Spleen (tissue), 11 donors: ENCODE results near the gene VPS35L. TPM values are rescaled to one million over a fixed set of nuclear protein-coding genes. Genes with fewer than 3 reads are reported as not detected.

ENCODE experiments used
- DNase-seq: peaks from one replicate; pipeline ENCODE4 v3.0.0-alpha.2; 2020
- H3K27ac ChIP-seq, 8 donors: fragments of 200-600 bp; sonication (generic) in 7 of 8; 1 replicate in 4 of 8; 2 replicates in 4 of 8; pipeline versions ENCODE4 v1.5.0 to v1.8.0; 2016 to 2021; ENCODE audit warnings: inconsistent platforms in 4 of 8, mild to moderate bottlenecking in 4 of 8, moderate library complexity in 1 of 8
- H3K27me3 ChIP-seq, 7 donors: fragments of 200-600 bp; sonication (generic) in 6 of 7; replicated peaks in 1 of 7; 1 replicate in 4 of 7; 2 replicates in 3 of 7; pipeline versions ENCODE4 v1.5.0 to v1.8.0; 2016 to 2021; ENCODE audit warnings: inconsistent platforms in 3 of 7, mild to moderate bottlenecking in 1 of 7
- H3K36me3 ChIP-seq, 6 donors: fragments of 200-600 bp; sonication (generic) in 5 of 6; 1 replicate in 4 of 6; 2 replicates in 2 of 6; pipeline versions ENCODE4 v1.5.0 to v1.8.0; 2016 to 2021; ENCODE audit warnings: inconsistent platforms in 2 of 6
- H3K4me1 ChIP-seq, 6 donors: fragments of 200-600 bp; sonication (generic) in 5 of 6; 1 replicate in 3 of 6; 2 replicates in 3 of 6; pipeline versions ENCODE4 v1.5.0 to v1.8.0; 2016 to 2021; ENCODE audit warnings: inconsistent platforms in 3 of 6
- H3K4me3 ChIP-seq, 8 donors: fragments of 200-600 bp; sonication (generic) in 7 of 8; 1 replicate in 4 of 8; 2 replicates in 4 of 8; pipeline versions ENCODE4 v1.5.0 to v1.8.0; 2016 to 2021; ENCODE audit warnings: inconsistent platforms in 4 of 8, mild to moderate bottlenecking in 4 of 8, moderate library complexity in 2 of 8
- H3K9me3 ChIP-seq, 8 donors: fragments of 200-600 bp; sonication (generic) in 7 of 8; 1 replicate in 4 of 8; 2 replicates in 4 of 8; pipeline versions ENCODE4 v1.5.0 to v1.8.0; 2016 to 2021; ENCODE audit warnings: inconsistent platforms in 4 of 8
- POLR2A ChIP-seq, 3 donors: fragments of 450-650 bp; IDR thresholded peaks; one replicate each; pipeline ENCODE4 v1.5.1; 2017; ENCODE audit warnings: antibody characterized with exemption in 3 of 3, mild to moderate bottlenecking in 1 of 3
- POLR2AphosphoS5 ChIP-seq, 3 donors: sonication (generic); formaldehyde crosslinking; IDR thresholded peaks; one replicate each; pipeline ENCODE4 v1.5.1; 2017; ENCODE audit warnings: antibody characterized with exemption in 3 of 3
- WGBS, 5 donors: extraction: QIAGEN DNeasy Blood & Tissue Kit in 3 of 5; methylation state at CpG; one replicate each; pipeline versions ENCODE4 v1.1.5 to v1.1.7; 2013 to 2018; 5-methylcytosine and 5-hydroxymethylcytosine counted together
- intact Hi-C: fragments of 100-400 bp; cut with DNase I; formaldehyde crosslinking; loops from one replicate; pipeline ENCODE4 v1.15.0; 2023; ENCODE audit warnings: low total_unique reads
- polyA plus RNA-seq, 3 donors: library from polyadenylated mRNA; stranded (reverse); fragments of 200-250 nt; gene quantifications; one replicate each; pipeline ENCODE4 v1.2.1, GENCODE V29; 2013
- total RNA-seq, 7 donors: library from RNA; depleted of rRNA in 3 of 7; stranded (reverse); fragments of >200 nt in 3 of 7; fragmentation: NEBNext Ultra II Directional in 4 of 7; extraction: Animal tissue kit (Norgen Biotek cat#: 25700) in 4 of 7; gene quantifications; one replicate each; pipeline versions ENCODE4 v1.1.0 to v1.2.1, GENCODE V29; 2016 to 2021
- TF ChIP-seq, protein P1 (sequence below), 11 experiments: fragments of 200-600 bp in 7 of 11; fragments of 450-650 bp in 4 of 11; sonication (generic) in 4 of 11; IDR thresholded peaks in 8 of 11; conservative IDR thresholded peaks in 3 of 11; 1 replicate in 7 of 11; 2 replicates in 4 of 11; pipeline versions ENCODE4 v1.4.0 to v1.8.0; 2016 to 2021; ENCODE audit warnings: antibody characterized with exemption in 11 of 11, inconsistent platforms in 4 of 11, mild to moderate bottlenecking in 1 of 11
- donor health status: healthy with polysubstance abuse.
- donor health status: DM: no; HTN: no; CAD: no; lungs with moderate emphysema.
- donor health status: DM: no; HTN: no; CAD: no.
- donor health status: Bipolar disorder and iron deficiency.
- donor health status: healthy.
- donor health status: DM: no; HTN: no; CAD: no.
- donor health status: DM: yes; HTN: yes; CAD: no.

VPS35L gene
- total and polyA plus RNA-seq, 10 donors, result 22.9 to 76.1 (median 58.0) TPM

DNA sequence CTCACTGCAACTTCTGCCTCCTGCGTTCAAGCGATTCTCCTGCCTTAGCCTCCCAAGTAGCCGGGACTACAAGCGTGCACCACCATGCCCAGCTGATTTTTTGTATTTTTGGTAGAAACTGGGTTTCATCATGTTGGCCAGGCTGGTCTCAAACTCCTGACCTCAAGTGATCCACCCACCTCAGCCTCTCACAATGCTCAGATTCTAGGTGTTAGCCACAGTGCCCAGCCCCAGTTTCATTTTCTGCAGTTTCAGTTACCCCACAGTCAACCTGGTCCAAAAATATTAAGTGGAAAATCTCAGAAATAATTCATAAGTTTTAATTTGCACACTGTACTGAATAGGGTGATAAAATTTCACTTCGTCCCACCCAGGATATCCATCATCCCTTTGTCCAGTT, 133.8 kb downstream of the VPS35L start:
- DNase-seq, result no peak
- H3K4me1 ChIP-seq, result peaks cover 0 to 39% (median 3%) of the 10 kb centered on the region in 6 donors
- peaks cover 0 to 12% (median 11%) of the 10 kb centered on the region in 8 donors for H3K9me3 ChIP-seq
- H3K27me3 ChIP-seq, result no peaks in the 10 kb centered on the region
- peak overlapping the region in 1 of 8 donors; percentile 84 for H3K27ac ChIP-seq
- 94 to 98% (median 95%) methylated on average over 5 of the region's 5 CpGs for WGBS, 5 donors
- H3K4me3 ChIP-seq, result no peak overlapping the region
- peaks cover 0 to 91% (median 45%) of the 10 kb centered on the region in 6 donors for H3K36me3 ChIP-seq
- intact Hi-C loops, result no loop called here
- TF ChIP-seq POLR2AphosphoS5 (IDR thresholded peaks at IDR 0.05) (no peak), POLR2A (IDR thresholded peaks at IDR 0.05) (no peak)
- TF ChIP-seq, protein P1, sequence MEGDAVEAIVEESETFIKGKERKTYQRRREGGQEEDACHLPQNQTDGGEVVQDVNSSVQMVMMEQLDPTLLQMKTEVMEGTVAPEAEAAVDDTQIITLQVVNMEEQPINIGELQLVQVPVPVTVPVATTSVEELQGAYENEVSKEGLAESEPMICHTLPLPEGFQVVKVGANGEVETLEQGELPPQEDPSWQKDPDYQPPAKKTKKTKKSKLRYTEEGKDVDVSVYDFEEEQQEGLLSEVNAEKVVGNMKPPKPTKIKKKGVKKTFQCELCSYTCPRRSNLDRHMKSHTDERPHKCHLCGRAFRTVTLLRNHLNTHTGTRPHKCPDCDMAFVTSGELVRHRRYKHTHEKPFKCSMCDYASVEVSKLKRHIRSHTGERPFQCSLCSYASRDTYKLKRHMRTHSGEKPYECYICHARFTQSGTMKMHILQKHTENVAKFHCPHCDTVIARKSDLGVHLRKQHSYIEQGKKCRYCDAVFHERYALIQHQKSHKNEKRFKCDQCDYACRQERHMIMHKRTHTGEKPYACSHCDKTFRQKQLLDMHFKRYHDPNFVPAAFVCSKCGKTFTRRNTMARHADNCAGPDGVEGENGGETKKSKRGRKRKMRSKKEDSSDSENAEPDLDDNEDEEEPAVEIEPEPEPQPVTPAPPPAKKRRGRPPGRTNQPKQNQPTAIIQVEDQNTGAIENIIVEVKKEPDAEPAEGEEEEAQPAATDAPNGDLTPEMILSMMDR (IDR thresholded peaks at IDR 0.05 in 8 of 11, conservative IDR thresholded peaks at IDR 0.05 in 3 of 11), result no peak

DNA sequence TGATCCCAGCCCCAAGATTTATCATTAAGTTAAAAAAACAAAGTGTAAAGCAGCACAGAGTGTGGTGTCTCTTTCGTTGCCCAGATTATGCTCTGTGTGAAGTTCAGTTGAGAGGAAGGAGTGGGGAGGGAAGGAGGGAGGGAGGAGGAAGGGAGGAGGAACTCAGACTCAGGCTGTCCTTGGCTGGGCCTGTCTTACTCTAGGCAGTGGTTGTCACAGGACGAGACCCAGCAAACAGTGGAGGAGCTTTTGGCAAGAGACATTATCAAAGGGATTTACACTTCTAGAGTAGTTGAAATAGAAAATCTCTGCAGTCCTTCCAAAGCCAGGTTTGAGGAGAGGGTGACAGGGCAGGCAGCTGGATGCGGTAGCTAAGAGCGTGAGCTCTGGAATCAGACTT, 134.7 kb downstream of the VPS35L start:
- H3K4me1 ChIP-seq, result peaks cover 0 to 39% (median 4%) of the 10 kb centered on the region in 6 donors
- intact Hi-C loops, result no loop called here
- peaks cover 0 to 4% (median 3%) of the 10 kb centered on the region in 8 donors for H3K9me3 ChIP-seq
- H3K36me3 ChIP-seq, result peaks cover 0 to 91% (median 37%) of the 10 kb centered on the region in 6 donors
- H3K27ac ChIP-seq, result peak overlapping the region; percentile 57 to 84 (median 76)
- H3K4me3 ChIP-seq, result no peak overlapping the region
- 48 to 70% (median 63%) methylated on average over 4 of the region's 4 CpGs for WGBS, 5 donors
- TF ChIP-seq, protein P1 (IDR thresholded peaks at IDR 0.05 in 8 of 11, conservative IDR thresholded peaks at IDR 0.05 in 3 of 11), result no peak
- TF ChIP-seq POLR2A (IDR thresholded peaks at IDR 0.05), result no peak
- no peak for TF ChIP-seq POLR2AphosphoS5 (IDR thresholded peaks at IDR 0.05)
- H3K27me3 ChIP-seq, result no peaks in the 10 kb centered on the region
- DNase-seq, result no peak

DNA sequence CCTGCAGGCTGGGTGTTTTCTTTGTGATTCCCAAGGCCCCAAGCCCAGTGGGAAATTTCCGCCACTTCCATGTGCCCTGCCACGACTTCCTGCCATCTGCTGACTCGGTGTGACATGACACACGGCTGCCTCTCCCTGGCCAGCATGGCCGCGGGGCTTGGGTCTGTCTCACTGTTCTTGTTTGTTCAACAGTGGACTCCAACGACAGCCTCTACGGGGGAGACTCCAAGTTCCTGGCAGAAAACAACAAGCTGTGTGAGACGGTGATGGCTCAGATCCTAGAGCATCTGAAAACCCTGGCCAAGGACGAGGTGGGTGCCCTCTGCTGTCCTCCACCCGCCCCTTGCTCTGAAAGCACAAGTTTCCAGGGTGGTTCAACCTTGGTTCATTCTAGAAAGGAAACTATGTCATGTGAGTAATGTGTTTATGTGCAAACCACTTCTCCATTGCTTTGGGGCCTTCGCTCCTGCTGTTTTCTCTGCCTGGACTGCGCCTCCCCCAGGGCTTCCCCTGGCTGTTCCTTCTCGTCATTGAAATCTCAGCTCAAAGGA, 135.7 kb downstream of the VPS35L start:
- DNase-seq, result peak; percentile 84
- WGBS, 5 donors, result 61 to 77% (median 66%) methylated on average over 9 to 14 of the region's 14 CpGs
- peaks cover 0 to 83% (median 31%) of the 10 kb centered on the region in 6 donors for H3K36me3 ChIP-seq

DNA sequence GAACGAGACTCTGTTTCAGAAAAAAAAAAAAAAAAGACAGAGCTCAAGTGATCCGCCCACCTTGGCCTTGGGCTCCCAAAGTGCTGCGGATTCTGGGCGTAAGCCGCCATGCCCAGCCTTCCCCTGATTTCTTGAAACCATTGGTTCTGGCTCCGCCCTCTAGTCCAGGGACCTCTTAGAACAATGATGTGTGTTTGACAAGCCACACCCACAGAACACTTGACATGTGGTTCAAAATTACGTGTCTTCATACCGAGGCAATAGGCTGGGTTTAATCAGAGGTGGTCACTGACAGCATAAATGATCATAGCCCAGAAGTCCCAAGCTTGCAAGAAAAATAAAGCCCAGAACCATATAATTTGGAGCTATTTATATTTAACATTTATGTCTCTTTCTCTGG, 139.5 kb downstream of the VPS35L start:
- peak overlapping the region in 2 of 8 donors; percentile 70 to 71 for H3K27ac ChIP-seq
- WGBS, 5 donors, result 88 to 94% (median 90%) methylated on average over 8 of the region's 8 CpGs
- H3K36me3 ChIP-seq, result peaks cover 0 to 79% (median 27%) of the 10 kb centered on the region in 6 donors
- H3K9me3 ChIP-seq, result no peaks in the 10 kb centered on the region
- TF ChIP-seq POLR2A (IDR thresholded peaks at IDR 0.05) (no peak), POLR2AphosphoS5 (IDR thresholded peaks at IDR 0.05) (no peak)
- TF ChIP-seq, protein P1 (IDR thresholded peaks at IDR 0.05 in 8 of 11, conservative IDR thresholded peaks at IDR 0.05 in 3 of 11), result no peak
- DNase-seq, result no peak
- intact Hi-C loops, result no loop called here
- no peaks in the 10 kb centered on the region for H3K27me3 ChIP-seq
- H3K4me1 ChIP-seq, result peaks cover 27 to 61% (median 31%) of the 10 kb centered on the region in 6 donors
- no peak overlapping the region for H3K4me3 ChIP-seq

More for the DNA sequence above, 135.7 kb downstream of the VPS35L start:
- peaks cover 9 to 46% (median 15%) of the 10 kb centered on the region in 6 donors for H3K4me1 ChIP-seq
- peak overlapping the region in 1 of 8 donors; percentile 28 for H3K4me3 ChIP-seq
- TF ChIP-seq POLR2AphosphoS5 (IDR thresholded peaks at IDR 0.05) (peak; percentile 72 to 83 (median 76)), POLR2A (IDR thresholded peaks at IDR 0.05) (no peak)
- H3K27ac ChIP-seq, result peak overlapping the region; percentile 57 to 84 (median 76)
- H3K27me3 ChIP-seq, result no peaks in the 10 kb centered on the region
- H3K9me3 ChIP-seq, result no peaks in the 10 kb centered on the region
- intact Hi-C loops, result no loop called here
